Iris pigment epithelial cell (primary cell): ENCODE results near the gene ZNRD2.
A peak's percentile ranks its signal among the peaks of the same experiment; 100 is the strongest.

Experiments used
- DNase-seq: peaks from one replicate; pipeline ENCODE4 v3.0.0-alpha.2; 2011; ENCODE audit warnings: low read depth

Gene ZNRD2

GRCh38 chr11:65588199-65589054, 18.1 kb downstream of the ZNRD2 start:
- peak; percentile 60 for DNase-seq

DNA sequence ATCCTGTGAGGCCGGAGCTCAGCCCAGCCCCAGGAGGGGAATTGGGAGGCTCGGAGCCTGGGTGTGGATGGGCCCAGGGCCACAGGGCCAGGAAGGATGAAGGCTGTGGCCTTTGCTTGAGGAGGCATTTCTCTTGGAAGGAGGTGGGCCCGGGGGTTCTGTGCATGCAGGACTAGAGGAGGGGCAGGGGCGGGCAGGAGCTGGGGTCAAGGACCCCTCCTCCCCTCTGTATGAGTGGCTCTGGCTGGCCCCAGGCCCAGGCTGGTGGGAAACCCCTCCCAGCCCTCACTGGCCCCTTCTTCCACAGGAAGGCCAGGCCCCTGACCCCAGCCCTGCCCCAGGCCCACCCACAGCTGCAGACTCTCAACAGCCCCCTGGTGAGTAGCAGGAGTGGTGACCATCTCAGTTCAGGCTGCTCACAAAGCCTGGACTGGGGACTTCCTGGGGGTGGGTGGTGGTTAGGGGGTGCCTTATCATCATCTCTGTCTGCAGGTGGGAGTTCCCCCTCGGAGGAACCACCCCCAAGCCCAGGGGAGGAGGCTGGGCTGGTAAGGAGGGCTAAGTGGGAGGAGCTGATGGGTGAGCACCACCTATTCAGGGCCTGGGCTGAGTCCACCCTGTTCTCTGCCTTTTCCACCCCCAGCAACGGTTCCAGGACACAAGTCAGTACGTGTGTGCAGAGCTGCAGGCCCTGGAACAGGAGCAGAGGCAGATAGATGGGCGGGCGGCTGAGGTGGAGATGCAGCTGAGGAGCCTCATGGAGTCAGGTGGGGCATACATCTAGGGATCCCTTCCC, 19.4 kb downstream of the ZNRD2 start:
- DNase-seq = no peak

DNA sequence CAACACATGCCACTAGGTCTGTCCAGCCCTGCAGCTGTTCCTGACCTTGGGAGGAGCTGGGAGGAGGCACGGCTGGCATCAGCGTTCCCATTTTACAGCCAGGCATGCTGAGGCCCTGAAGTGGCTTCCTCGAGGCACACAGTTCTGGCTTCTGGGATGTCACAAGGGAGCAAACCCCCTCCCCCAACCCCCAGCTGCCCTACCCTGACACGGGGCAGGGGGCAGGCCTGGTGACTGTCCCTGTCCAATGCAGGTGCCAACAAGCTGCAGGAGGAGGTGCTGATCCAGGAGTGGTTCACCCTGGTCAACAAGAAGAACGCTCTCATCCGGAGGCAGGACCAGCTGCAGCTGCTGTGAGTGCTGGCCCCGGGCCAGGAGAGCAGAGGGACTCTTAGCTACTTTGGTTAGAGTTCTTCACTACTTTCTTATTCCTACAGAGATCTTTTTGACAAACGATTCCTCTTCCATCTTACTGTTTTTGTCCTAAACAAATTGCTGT, 20.0 kb downstream of the ZNRD2 start:
- peak; percentile 43 for DNase-seq

DNA sequence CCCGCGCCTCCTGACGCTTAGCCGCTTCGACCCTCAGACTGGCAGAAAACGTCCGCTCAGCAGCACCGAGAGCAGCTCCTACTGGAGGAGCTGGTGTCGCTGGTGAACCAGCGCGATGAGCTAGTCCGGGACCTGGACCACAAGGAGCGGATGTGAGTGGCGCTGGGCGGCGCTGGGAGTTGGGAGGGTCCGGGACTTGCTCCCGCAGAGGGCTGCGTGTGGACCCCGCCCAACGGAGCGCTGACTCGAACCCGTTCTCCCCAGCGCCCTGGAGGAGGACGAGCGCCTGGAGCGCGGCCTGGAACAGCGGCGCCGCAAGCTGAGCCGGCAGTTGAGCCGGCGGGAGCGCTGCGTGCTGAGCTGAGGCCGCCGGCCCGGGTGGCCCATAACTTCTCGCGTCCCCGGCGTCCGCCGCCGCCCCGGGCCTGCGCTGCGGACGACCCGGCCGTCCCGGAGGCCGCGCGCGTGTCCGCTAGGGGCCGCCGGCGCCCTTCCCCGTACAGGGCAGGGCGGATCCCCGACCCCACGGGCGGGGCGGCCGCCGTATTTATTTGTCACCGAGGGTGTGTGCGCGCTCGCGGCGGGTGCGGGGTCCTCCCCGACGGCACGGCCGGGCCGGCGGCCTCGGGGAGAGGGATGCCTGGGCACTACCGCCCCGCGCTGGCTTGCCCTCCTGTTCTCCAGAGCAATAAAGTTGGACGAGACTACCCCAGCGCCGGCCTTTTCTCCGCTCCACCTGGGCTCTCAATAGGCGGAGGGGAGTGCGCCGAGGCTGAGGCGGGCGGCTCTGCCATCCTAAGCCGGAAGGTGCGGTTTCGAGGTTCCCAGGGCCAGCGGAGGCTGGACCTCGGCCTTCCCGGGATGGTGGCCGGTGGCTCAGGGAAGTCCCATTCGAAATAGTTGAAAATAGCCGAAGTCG, 21.9 kb downstream of the ZNRD2 start:
- peak; percentile 65 for DNase-seq

DNA sequence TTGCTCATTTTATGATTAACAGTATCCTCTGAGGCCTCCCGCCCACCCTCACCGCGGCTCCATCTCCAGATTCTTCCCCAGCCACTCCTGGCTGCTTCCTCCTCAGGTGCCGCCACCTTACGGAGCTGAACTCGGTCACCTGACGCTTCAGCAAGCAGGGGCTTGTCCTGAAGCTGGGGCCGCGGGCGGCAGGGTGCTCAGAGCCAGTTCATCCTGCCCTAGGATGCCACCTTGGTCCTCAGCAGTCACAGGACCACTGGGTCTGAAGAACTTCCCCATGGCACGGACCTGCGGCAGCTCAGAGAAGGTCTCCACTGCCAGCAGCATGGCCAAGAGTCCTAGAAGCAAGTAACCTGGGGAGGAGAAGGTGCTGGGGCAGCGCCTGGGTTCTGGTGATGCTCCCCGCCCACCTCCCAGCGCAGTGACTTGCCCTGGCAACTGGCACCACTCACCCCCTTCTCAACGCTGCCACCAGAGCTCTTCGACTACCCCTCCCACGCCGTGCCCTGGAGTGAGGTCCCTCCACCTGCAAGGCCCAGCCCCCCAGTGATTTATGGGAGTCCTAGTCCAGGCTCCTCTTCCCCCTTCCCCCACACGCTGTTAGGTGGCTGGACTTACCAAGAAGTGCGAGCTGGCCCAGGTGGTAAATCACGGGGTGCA, 22.7 kb downstream of the ZNRD2 start:
- no peak for DNase-seq

DNA sequence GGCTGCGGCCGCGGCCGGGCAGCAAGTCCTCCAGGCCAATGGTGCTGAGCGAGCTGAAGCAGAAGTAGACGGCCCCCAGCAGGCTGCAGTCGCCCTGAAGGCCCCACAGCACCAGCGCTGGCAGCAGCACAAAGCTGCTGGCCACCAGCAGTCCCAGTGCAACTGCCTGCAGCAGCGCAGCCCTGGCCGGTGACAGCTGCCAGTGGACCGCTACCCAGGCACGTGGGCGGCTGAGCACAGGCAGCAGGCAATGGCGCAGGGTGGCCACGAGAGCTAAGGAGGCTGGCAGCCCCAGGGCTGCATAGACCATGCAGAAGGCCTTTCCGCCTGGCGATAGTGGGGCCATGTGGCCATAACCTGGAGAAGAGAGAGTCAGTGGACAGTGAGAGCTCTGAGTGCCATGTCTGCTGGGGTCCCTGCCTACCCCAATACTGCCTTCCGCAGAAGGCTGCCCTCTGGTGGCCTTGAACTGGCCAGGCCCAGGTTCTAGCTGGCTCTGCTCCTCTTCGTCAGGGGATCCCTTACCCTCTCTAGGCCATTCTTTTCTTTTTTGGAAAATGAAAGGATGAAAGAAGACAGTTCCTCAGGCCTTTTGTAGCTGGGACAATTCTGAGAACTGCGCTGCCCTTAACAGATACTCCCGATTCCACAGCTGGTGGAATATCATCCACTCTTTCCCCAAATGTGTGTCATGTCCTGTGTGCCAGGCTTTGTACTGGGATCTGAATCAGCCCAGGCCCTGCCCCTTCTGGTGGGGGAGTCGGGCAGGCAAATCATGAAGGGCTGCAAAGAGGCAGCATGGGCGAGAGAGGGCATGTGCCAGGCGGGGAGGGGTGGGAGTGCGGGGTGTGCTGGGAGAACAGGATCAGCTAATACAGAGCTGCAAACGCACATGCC, 23.5 kb downstream of the ZNRD2 start:
- DNase-seq = no peak

GRCh38 chr11:65595131-65595530, 24.9 kb downstream of the ZNRD2 start:
- no peak for DNase-seq

DNA sequence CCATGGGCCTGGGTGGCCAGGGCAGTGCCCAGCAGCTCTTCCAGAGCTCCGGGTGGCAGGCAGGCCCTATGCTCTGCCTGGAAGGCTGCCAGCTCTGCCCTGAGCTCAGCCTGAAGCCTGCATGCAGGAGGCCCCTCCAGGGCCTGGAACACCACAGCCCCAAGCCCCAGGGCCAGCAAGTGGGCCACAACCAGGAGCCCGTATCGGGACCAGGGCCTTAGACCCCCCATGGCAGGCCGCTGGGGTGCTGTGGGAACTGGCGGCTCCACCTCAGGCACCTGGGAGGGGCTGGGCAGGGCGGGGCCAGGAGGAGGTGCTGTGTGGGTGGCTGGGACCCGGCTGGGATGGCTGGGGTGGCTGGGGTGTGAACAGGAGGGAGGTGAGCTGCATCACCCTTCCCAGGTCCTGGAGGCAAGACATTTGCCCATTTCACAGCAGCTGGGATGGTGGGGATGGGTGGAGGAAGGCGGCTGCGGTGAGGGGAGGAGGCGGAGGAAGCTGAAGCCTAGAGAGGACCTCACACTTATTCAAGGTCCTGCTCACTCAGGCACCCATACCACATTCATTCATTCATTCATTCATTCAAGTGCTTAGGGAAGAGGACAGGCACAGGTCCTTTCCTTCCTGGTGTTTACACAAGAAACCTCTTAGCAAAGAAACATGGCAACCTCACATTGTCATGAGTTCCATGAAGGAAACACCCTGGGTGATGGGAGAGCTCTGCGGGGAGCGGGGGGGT, 25.4 kb downstream of the ZNRD2 start, which contains the start of gene KCNK7:
KCNK7 (minus strand) TSS at position 258 of the 739 bp plus-strand sequence; CDS start at position 230, 28 bp downstream.
- no peak for DNase-seq

GRCh38 chr11:65596520-65596919, 26.2 kb downstream of the ZNRD2 start:
- DNase-seq = no peak

GRCh38 chr11:65598258-65598699, 28.0 kb downstream of the ZNRD2 start:
- no peak for DNase-seq

GRCh38 chr11:65599216-65599954, 29.1 kb downstream of the ZNRD2 start:
- no peak for DNase-seq

- no peak for DNase-seq
Observed at GRCh38 chr11:65599955-65600246, 29.6 kb downstream of the ZNRD2 start.

GRCh38 chr11:65604258-65604657, 34.0 kb downstream of the ZNRD2 start:
- DNase-seq = no peak

- DNase-seq = peak; percentile 97
Observed at GRCh38 chr11:65606876-65607613, 36.8 kb downstream of the ZNRD2 start.

DNA sequence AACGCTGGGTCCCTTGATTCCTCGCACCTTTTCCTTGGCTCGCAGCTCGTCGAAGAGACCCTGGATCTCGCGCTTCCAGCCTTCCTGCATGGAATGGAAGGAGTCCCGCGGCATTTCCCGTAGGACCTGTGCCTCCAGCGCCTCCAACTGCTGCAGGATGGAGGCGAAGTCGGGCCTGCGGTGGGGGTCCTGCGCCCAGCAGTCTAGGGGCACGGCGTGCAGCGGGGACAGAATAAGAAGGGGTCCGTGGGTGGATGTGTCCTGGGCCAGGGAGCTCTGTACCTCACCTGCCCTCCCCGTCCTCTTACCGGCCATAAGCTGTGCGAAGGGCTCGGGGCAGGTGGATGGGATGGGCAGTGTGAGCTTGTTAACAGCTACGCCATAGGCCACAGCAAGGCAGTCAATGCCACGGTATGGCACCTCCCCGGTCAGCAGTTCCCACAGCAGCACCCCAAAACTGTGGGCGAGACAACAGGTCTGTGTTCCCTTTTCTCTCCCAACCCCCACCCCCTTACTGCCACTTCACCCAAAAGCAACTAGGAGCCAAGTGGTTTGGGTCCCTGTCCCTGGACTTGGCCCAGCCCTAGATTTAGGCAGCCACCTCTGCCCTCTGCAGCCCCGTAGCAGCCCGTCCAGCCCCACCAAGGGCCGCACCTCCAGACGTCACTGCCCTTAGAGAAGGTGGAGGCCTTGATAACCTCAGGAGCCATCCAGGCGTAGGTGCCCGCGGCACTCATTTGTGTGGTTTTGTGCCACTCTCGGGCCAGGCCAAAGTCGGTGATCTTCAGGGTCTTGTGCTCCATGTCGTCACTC, 37.5 kb downstream of the ZNRD2 start:
- no peak for DNase-seq

- no peak for DNase-seq
Observed at GRCh38 chr11:65609229-65609628, 39.0 kb downstream of the ZNRD2 start.

- DNase-seq = no peak
Observed at GRCh38 chr11:65609665-65610064, 39.4 kb downstream of the ZNRD2 start.
